Tibial nerve (tissue), 4 donors: ENCODE data around the gene RPRD2. TPM values are rescaled to one million over a fixed set of nuclear protein-coding genes. Genes with fewer than 3 reads are reported as not detected.

Source experiments
- DNase-seq, 2 donors: peaks; one replicate each; pipeline ENCODE4 v3.0.0-alpha.2; 2019; ENCODE audit warnings: low spot score in 2 of 2
- H3K27ac ChIP-seq, 4 donors: fragments of 200-600 bp; sonication (generic) in 3 of 4; one replicate each; pipeline ENCODE4 v1.5.1; 2017 to 2019; ENCODE audit warnings: mild to moderate bottlenecking in 1 of 4
- H3K27me3 ChIP-seq, 2 donors: fragments of 200-600 bp; sonication (generic) in 1 of 2; one replicate each; pipeline versions ENCODE4 v1.5.1 to v1.6.0; 2017 to 2019
- H3K36me3 ChIP-seq, 3 donors: fragments of 200-600 bp; sonication (generic); one replicate each; pipeline ENCODE4 v1.5.1; 2018 to 2019
- H3K4me1 ChIP-seq, 4 donors: fragments of 200-600 bp; sonication (generic) in 3 of 4; one replicate each; pipeline ENCODE4 v1.5.1; 2017 to 2019
- H3K4me3 ChIP-seq, 4 donors: fragments of 200-600 bp; sonication (generic) in 3 of 4; one replicate each; pipeline ENCODE4 v1.5.1; 2017 to 2019; ENCODE audit warnings: mild to moderate bottlenecking in 1 of 4, moderate library complexity in 1 of 4
- H3K9me3 ChIP-seq, 4 donors: fragments of 200-600 bp; sonication (generic) in 3 of 4; one replicate each; pipeline ENCODE4 v1.5.1; 2017 to 2019
- EP300 ChIP-seq, 2 donors: sonication (generic); formaldehyde crosslinking; IDR thresholded peaks; one replicate each; pipeline ENCODE4 v1.6.1; 2017; ENCODE audit warnings: antibody characterized with exemption in 2 of 2, mild to moderate bottlenecking in 1 of 2
- POLR2A ChIP-seq, 2 donors: fragments of 450-650 bp; IDR thresholded peaks; one replicate each; pipeline ENCODE4 v1.6.1; 2017; ENCODE audit warnings: antibody characterized with exemption in 2 of 2, mild to moderate bottlenecking in 2 of 2, moderate library complexity in 2 of 2
- WGBS, 2 donors: methylation state at CpG; one replicate each; pipeline ENCODE4 v1.1.5; 2018; 5-methylcytosine and 5-hydroxymethylcytosine counted together
- total RNA-seq, 4 donors: library from RNA; depleted of rRNA; stranded (reverse); fragments of >200 nt; gene quantifications; one replicate each; pipeline ENCODE4 v1.1.0, GENCODE V29; 2016
- TF ChIP-seq, protein P1 (sequence below), 5 experiments: fragments of 200-600 bp in 3 of 5; fragments of 450-650 bp in 2 of 5; sonication (generic) in 3 of 5; IDR thresholded peaks; one replicate each; pipeline ENCODE4 v1.5.1; 2016 to 2019; ENCODE audit warnings: antibody characterized with exemption in 5 of 5, mild to moderate bottlenecking in 3 of 5, moderate library complexity in 2 of 5

Gene RPRD2
- total RNA-seq, 4 donors from 2014 or later = 16.2 to 27.6 (median 24.8) TPM

DNA sequence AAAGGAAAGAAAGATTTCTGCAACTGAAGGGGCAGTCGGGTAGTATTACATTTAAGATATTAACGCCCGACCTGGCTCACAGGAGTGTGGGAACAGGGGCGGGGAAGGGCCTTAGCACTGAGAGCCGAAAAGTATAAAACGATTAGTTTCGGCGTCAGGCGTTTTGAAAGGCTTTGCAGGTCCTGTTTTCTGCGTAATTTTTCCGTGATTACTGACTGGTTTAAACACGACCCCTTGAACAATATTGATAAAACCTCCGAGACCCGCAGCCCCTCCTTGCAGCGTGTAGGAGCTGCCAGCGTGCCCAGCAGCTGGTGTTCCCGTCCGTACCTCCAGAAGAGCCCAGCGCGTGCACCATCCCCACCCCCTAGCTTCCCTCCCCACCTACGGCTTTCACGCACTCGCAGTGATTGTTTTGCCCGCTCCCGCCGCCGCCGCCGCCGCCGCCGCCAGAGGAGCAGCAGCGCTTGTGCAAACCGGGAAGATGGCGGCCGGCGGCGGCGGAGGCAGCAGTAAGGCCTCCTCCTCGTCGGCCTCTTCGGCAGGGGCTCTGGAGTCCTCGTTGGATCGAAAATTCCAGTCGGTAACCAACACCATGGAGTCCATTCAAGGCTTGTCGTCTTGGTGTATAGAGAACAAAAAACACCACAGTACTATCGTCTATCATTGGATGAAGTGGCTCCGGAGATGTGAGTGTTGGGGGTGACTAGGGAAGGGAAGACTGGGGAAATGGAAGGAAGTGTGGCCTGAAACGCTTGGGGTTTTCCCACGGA lies 470 bp downstream of the RPRD2 start:
- Histone ChIP-seq H3K27me3 (no peaks in the 10 kb centered on the region), H3K9me3 (no peaks in the 10 kb centered on the region), H3K27ac (peak overlapping the region; percentile 95 to 97 (median 96)), H3K36me3 (no peaks in the 10 kb centered on the region), H3K4me1 (peaks cover 0 to 30% (median 7%) of the 10 kb centered on the region in 4 donors), H3K4me3 (peak overlapping the region; percentile 76 to 79 (median 78))
- peak; percentile 50 to 62 for DNase-seq
- 0% methylated on average over 43 to 48 of the region's 50 CpGs for WGBS, 2 donors
- TF ChIP-seq EP300 (IDR thresholded peaks at IDR 0.05) (peak in 1 of 2 donors; percentile 7), POLR2A (IDR thresholded peaks at IDR 0.05) (no peak)
- TF ChIP-seq, protein P1, sequence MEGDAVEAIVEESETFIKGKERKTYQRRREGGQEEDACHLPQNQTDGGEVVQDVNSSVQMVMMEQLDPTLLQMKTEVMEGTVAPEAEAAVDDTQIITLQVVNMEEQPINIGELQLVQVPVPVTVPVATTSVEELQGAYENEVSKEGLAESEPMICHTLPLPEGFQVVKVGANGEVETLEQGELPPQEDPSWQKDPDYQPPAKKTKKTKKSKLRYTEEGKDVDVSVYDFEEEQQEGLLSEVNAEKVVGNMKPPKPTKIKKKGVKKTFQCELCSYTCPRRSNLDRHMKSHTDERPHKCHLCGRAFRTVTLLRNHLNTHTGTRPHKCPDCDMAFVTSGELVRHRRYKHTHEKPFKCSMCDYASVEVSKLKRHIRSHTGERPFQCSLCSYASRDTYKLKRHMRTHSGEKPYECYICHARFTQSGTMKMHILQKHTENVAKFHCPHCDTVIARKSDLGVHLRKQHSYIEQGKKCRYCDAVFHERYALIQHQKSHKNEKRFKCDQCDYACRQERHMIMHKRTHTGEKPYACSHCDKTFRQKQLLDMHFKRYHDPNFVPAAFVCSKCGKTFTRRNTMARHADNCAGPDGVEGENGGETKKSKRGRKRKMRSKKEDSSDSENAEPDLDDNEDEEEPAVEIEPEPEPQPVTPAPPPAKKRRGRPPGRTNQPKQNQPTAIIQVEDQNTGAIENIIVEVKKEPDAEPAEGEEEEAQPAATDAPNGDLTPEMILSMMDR (IDR thresholded peaks at IDR 0.05) = peak in 2 of 5 experiments; percentile 7 to 10

DNA sequence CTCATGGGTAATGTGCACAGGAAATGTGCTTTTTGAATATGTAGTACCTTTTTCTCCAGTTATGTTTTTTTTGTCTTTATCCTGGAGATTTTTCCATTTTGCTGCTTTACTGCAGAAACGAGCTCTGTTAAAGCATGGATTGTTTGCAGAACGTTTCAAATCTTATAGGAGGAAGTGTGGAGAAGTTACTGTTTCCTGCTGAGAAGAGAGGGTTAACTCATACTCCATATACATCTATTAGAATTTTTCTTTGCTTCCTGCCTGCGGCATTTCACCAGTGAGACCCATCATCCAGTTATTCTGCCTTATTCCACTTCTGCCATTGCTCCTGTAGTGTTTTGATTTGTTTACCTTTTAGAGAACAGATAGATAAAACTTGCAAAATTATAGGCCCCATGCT lies 2.0 kb downstream of the RPRD2 start:
- Histone ChIP-seq H3K27me3 (no peaks in the 10 kb centered on the region), H3K4me1 (peaks cover 0 to 35% (median 7%) of the 10 kb centered on the region in 4 donors), H3K27ac (peak overlapping the region; percentile 95 to 97 (median 96)), H3K36me3 (no peaks in the 10 kb centered on the region), H3K4me3 (peak overlapping the region; percentile 76 to 79 (median 78)), H3K9me3 (no peaks in the 10 kb centered on the region)
- no peak for DNase-seq
- TF ChIP-seq POLR2A (IDR thresholded peaks at IDR 0.05) = no peak
- TF ChIP-seq, protein P1 (IDR thresholded peaks at IDR 0.05) = no peak
- TF ChIP-seq EP300 (IDR thresholded peaks at IDR 0.05) = no peak
- 0 to 1% methylated on average over 3 of the region's 3 CpGs for whole genome bisulfite sequencing, 2 donors

DNA sequence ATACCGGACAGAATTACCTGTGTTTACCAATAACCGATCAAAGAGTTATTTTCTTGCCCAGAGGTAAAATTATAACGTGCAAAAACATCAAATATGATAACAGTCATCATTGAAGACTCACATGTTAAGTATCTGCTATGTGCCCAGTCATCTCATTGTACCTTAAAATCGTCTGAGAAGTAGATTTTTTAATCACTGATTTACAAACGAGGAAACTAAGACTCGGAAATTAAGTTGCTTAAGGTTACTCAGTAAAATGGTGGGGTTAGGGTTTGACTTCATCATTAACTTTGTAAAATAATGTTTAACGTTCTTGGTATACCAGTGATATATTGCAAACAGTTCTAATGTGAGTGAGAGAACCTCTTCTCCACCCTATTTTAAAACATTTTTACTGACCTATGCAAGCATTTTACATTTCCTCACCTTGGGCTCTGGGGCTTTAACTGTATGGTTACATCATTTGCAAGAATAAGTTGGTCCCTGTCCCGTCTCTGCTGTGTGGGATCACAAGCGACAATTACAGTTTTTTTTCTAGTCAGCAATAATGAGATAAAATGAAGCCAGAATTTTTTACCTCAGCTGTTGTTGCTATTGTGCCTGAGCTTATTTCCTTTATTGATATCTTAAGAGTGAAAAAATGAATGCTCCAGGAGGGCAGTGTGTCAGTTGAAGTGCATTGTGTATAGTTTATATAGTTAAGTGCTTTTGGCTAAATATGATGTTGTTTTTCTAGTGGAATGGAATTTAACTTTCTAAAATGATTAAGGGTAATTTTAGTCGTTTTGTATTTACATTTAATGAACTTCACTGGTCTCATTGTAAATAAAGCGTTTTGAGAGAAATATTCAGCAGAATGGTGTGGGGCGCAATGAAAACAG lies 2.7 kb downstream of the RPRD2 start:
- Histone ChIP-seq H3K9me3 (no peaks in the 10 kb centered on the region), H3K27me3 (no peaks in the 10 kb centered on the region), H3K36me3 (no peaks in the 10 kb centered on the region), H3K4me3 (peak overlapping the region; percentile 76 to 79 (median 78)), H3K4me1 (peaks cover 0 to 35% (median 7%) of the 10 kb centered on the region in 4 donors), H3K27ac (peak overlapping the region; percentile 95 to 97 (median 96))
- DNase-seq = no peak
- TF ChIP-seq EP300 (IDR thresholded peaks at IDR 0.05) (no peak), POLR2A (IDR thresholded peaks at IDR 0.05) (no peak)
- TF ChIP-seq, protein P1 (IDR thresholded peaks at IDR 0.05) = no peak
- WGBS, 2 donors = 12 to 13% methylated on average over 12 of the region's 12 CpGs

DNA sequence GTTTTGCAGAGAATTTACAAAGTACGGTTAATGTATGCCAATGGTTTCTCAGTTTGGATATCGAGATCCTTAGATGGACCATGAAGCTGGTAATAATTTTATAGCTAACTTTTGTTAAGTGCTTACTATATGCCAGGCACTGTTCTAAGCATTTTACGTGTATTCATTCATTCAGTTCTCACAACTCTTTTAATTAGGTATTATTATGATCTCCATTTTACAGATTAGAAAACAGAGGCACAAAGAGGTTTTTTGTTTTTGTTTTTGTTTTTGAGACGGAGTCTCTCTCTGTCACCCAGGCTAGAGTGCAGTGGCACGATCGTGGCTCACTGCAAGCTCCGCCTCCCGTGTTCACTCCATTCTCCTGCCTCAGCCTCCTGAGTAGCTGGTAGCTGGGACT lies 7.2 kb downstream of the RPRD2 start:
- WGBS, 2 donors = 82 to 88% methylated on average over 8 of the region's 8 CpGs
- TF ChIP-seq POLR2A (IDR thresholded peaks at IDR 0.05) (no peak), EP300 (IDR thresholded peaks at IDR 0.05) (no peak)
- TF ChIP-seq, protein P1 (IDR thresholded peaks at IDR 0.05) = no peak
- no peak overlapping the region for H3K27ac ChIP-seq
- H3K4me1 ChIP-seq = peaks cover 0 to 55% (median 21%) of the 10 kb centered on the region in 4 donors
- no peak for DNase-seq
- H3K4me3 ChIP-seq = no peak overlapping the region
- no peaks in the 10 kb centered on the region for H3K27me3 ChIP-seq
- no peaks in the 10 kb centered on the region for H3K36me3 ChIP-seq
- H3K9me3 ChIP-seq = no peaks in the 10 kb centered on the region
